GM19324 (cell line): Measurements from ENCODE around the gene XPC.

Experiments used
- ATAC-seq: cut with Tn5 transposase; IDR thresholded peaks from one replicate; pipeline ENCODE4 v1.9.1; 2021; ENCODE audit warnings: mild to moderate bottlenecking, moderate library complexity; ENCODE audit not compliant: unreplicated experiment, low FRiP score

The XPC gene

GRCh38 chr3:14138109-14138877 lies 40.1 kb downstream of the XPC start:
- no peak for ATAC-seq

DNA sequence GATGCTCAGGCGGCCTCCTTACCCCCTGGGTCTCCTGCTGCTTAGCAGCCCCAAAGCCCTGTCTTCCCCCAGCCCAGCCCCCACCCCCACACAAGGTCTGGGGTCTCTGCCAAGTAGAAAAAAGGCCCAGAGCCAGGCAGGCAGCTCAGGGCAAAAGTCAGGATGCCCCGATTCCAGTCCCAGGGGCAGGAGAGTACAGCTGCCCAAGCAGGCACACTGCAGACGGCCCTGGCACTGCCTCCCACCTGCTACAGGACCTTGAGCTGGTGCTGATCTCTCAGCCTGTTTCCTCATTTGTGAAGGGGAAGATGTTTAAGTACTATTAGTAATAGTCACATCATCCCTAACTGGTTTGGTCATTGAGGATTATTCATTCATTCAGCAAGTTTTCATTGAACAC lies 41.0 kb downstream of the XPC start:
- no peak for ATAC-seq

DNA sequence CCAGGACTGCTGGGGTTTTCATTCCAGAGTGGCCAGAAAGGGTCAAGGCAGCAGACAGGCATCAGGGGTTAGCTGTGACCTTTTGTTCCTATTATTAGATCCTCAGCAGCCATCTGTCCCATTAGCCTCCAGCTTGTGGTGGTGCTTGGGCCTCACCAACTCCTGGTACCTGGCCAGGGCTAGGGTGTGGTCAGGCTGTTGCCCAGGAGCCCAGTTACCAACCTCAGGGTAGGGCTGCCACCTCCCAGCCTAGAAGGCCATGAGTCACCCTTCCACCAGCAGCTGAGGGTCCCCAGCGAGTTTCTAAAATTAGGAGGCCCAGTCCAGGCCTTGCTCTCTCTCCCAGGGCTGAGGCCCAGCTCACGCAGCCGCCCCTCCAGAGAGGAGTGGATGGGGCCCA lies 41.4 kb downstream of the XPC start:
- ATAC-seq: no peak

DNA sequence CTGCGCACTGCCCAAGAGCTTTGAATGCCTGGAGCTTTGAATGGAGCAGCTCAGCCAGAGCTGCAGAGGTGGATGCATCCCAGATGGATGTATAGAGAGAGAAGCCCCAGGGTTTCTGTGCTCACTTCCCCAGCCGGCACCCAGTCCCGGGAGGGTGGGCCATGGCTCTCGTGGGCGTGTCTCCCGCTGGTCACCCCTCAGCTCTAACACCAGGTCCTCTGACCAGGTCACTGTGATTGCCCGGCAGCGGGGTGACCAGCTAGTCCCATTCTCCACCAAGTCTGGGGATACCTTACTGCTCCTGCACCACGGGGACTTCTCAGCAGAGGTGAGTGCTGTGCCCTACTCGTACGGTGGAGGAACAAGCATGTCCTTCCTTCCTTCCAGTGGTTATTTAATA lies 42.8 kb downstream of the XPC start:
- no peak for ATAC-seq

DNA sequence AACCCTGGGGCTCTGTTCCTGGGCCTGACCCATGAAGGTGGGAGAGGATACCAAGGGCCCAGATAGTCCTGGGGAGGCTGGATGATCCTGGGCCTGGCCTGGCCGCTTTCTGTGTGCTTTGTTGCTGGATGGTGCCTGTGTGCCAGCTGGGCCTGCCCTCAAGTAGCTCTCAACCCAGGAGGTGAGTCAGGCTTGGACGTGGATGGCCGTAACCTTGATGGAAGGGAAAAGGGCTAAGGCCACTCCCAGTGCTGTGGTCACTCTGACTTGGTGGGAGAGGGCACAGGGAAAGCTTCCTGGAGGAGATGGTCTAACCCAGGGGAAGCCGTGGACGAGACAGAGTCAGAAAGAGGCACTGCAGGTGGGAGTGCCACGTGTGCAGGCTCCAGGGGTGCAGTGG lies 44.1 kb downstream of the XPC start:
- ATAC-seq: no peak

GRCh38 chr3:14133876-14134275 lies 44.5 kb downstream of the XPC start:
- no peak for ATAC-seq

GRCh38 chr3:14133188-14133800 lies 45.1 kb downstream of the XPC start:
- ATAC-seq: no peak

DNA sequence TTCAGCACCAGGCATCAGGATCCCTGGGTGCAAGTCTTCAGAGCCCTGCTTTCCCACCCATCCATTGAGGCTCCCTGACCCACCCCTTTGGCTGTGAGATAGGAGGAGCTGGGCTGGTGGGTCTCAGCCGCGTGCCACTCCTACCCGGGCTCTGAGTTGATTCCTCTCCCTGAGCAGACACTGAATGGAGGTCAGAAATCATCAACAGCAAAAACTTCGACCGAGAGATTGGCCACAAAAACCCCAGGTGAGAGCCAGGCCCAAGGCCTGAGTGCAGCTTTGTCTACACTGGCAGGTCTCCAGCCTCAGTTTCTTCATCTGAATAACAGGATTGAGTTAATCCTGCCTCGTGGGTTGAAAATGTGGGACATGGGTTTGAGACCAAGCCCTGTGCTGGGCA lies 45.7 kb downstream of the XPC start:
- no peak for ATAC-seq

- no peak for ATAC-seq
Observed at GRCh38 chr3:14132120-14132519, 46.3 kb downstream of the XPC start.

GRCh38 chr3:14131134-14131533 lies 47.3 kb downstream of the XPC start:
- ATAC-seq: no peak

- no peak for ATAC-seq
Observed at GRCh38 chr3:14130707-14131106, 47.7 kb downstream of the XPC start.

- no peak for ATAC-seq
Observed at GRCh38 chr3:14130230-14130629, 48.2 kb downstream of the XPC start.

GRCh38 chr3:14129296-14129695 lies 49.1 kb downstream of the XPC start:
- ATAC-seq: no peak

- no peak for ATAC-seq
Observed at GRCh38 chr3:14128724-14129123, 49.7 kb downstream of the XPC start.

- no peak for ATAC-seq
Observed at GRCh38 chr3:14127516-14128161, 50.8 kb downstream of the XPC start.

- no peak for ATAC-seq
Observed at GRCh38 chr3:14126887-14127505, 51.4 kb downstream of the XPC start.

DNA sequence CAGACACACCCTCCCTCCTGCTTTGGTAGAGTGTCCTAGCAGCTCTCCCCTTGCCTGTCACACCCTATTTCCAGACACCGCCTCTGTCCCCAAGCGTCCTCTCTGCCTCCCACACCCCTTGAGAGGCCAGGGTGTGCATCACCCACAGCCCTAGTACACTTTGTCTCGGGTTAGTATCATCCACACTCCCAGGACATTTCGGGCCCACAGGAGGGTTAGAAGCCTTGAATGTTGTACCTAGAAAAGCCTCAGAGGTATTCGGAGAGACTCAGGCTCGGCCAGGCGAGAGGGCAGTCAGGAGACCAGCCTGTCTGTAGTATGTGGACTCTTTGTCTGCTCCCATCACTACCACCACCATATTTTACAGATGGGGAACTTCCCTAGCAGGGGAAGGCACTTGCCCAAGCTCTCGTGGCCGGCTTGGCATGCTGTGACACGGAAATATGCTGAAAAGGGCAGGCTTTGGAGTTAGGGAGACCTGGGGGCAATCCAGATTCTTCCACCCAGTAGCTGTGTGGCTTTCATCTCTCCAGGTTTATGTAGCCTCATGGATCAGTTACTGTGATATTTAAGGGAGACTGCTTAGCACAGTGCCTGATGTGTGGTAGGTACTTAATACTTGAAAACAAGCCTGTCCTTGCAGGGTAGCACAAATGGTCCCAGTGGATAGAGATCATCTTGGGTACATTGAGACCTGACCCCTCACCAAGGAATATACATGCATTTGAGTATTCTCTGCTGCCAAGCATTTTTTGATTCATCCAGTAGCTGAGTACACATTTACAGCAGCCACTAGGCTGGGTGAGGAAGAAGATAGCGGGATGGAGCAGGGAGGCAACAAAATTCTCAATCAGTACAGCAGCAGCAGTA lies 52.1 kb downstream of the XPC start:
- no peak for ATAC-seq

GRCh38 chr3:14125193-14126016 lies 53.0 kb downstream of the XPC start:
- peak; percentile 21 for ATAC-seq

DNA sequence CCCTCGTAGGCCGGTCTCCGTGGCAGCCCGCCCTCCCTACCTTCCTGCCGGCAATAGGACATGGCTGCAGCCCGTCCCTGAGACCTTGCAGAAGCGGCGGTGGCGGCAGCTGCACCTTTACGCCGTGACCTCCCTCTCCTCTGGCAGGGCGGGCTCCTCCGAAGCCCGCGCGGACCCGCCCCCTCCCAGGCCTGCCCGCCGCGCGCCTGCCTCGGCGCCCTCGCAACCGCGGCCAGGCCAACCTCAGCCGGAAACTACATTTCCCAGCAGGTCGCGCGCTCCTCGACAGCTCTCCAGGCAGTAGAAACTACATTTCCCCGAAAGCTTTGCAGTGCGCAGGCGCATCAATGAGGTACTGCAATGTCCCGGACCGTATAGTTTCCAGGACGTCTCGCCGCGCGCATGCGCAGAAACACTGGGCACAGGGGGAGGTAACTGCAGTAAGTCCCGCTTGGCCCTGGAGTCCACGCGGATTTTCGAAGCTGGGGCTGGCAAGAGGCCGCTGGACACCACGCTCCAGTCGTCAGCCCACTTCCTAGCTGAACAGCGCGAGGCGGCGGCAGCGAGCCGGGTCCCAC lies 53.7 kb downstream of the XPC start, which contains the start of the genes CHCHD4 and TMEM43:
CHCHD4 (minus strand) TSS at position 256 of the 578 bp plus-strand sequence; CDS start at position 62, 194 bp downstream.
TMEM43 (plus strand) TSS at position 438 of the 578 bp plus-strand sequence. CDS start 142 bp downstream, outside the sequence.
- peak; percentile 88 for ATAC-seq
